Nephron (organoid): ENCODE results near the gene RPRML.

Experiments
- H3K27ac Mint-ChIP-seq, 3 experiments: 2 replicates each; pipeline ENCODE4 v1.8.0; 2020; ENCODE audit warnings: mixed read lengths in 3 of 3, mild to moderate bottlenecking in 2 of 3, moderate library complexity in 1 of 3
- H3K27me3 Mint-ChIP-seq: 2 replicates; pipeline ENCODE4 v1.8.0; 2021; ENCODE audit warnings: low read depth, mild to moderate bottlenecking, moderate library complexity, mixed read lengths
- H3K36me3 Mint-ChIP-seq: 2 replicates; pipeline ENCODE4 v1.8.0; 2020; ENCODE audit warnings: low read depth, mixed read lengths
- H3K4me1 Mint-ChIP-seq: 2 replicates; pipeline ENCODE4 v1.8.0; 2020; ENCODE audit warnings: mixed read lengths
- H3K4me3 Mint-ChIP-seq, 3 experiments: 2 replicates each; pipeline ENCODE4 v1.8.0; 2020; ENCODE audit warnings: mild to moderate bottlenecking in 3 of 3, mixed read lengths in 3 of 3, moderate library complexity in 2 of 3
- H3K9me3 Mint-ChIP-seq: 2 replicates; pipeline ENCODE4 v1.8.0; 2020; ENCODE audit warnings: mixed read lengths
- TF ChIP-seq, protein P1 (sequence below), 3 experiments: fragments of 200-600 bp; sonication (generic); IDR thresholded peaks; one replicate each; pipeline ENCODE4 v1.5.0; 2021; ENCODE audit warnings: antibody characterized with exemption in 3 of 3; ENCODE audit not compliant: unreplicated experiment in 3 of 3

RPRML gene

DNA sequence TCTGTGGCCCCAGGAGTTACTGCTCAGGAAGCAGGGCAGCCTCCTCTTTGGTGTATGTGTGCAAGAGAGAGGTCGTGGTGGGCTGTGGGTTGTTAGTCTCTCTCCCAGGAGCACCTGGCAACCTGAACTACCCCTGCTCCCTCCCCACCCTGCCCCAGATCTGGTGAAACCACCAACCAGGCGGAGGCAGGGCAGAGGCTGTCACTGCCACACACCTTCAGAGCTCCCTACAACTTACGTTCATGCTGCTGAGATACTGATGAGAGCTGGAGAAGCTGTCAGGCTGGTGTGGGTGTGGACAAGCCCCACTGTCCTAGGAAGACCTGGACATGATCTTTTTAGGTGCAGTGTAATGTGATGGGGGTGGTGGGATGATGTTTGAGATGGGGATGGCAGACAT lies 31.8 kb downstream of the RPRML start:
- no peaks in the 10 kb centered on the region for H3K36me3 Mint-ChIP-seq

DNA sequence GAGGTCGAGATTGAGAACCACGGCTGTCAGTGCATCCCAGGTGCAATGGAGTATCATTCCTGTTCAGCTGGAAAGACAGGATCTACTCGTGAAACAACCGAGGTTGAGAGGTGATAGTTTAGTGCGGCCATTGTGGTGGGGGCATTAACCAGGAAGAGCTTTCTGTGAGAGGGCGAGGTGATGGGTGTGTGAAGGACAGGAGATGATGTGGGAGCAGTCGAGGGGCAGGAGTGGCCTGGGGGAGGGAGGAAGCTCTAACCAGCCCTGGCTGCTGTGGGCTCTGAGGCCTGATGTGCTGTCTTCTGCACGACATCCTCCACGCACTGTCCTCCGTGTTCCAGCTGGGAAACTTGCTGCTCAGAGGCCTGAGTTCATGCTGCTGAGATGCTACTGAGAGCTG lies 34.1 kb downstream of the RPRML start:
- TF ChIP-seq, protein P1, sequence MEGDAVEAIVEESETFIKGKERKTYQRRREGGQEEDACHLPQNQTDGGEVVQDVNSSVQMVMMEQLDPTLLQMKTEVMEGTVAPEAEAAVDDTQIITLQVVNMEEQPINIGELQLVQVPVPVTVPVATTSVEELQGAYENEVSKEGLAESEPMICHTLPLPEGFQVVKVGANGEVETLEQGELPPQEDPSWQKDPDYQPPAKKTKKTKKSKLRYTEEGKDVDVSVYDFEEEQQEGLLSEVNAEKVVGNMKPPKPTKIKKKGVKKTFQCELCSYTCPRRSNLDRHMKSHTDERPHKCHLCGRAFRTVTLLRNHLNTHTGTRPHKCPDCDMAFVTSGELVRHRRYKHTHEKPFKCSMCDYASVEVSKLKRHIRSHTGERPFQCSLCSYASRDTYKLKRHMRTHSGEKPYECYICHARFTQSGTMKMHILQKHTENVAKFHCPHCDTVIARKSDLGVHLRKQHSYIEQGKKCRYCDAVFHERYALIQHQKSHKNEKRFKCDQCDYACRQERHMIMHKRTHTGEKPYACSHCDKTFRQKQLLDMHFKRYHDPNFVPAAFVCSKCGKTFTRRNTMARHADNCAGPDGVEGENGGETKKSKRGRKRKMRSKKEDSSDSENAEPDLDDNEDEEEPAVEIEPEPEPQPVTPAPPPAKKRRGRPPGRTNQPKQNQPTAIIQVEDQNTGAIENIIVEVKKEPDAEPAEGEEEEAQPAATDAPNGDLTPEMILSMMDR (IDR thresholded peaks at IDR 0.05; ENCODE audit: unreplicated experiment in 3 of 3): no peak
- H3K27me3 Mint-ChIP-seq: peaks cover 5% of the 10 kb centered on the region
- no peak overlapping the region for H3K27ac Mint-ChIP-seq
- H3K4me3 Mint-ChIP-seq: no peak overlapping the region
- peaks cover 8% of the 10 kb centered on the region for H3K36me3 Mint-ChIP-seq
- peaks cover 15% of the 10 kb centered on the region for H3K4me1 Mint-ChIP-seq
- no peaks in the 10 kb centered on the region for H3K9me3 Mint-ChIP-seq

More for the DNA sequence above, 31.8 kb downstream of the RPRML start:
- TF ChIP-seq, protein P1 (IDR thresholded peaks at IDR 0.05; ENCODE audit: unreplicated experiment in 3 of 3): no peak
- Mint-ChIP-seq H3K27me3 (peaks cover 8% of the 10 kb centered on the region), H3K9me3 (no peaks in the 10 kb centered on the region), H3K4me1 (peaks cover 15% of the 10 kb centered on the region), H3K27ac (no peak overlapping the region), H3K4me3 (no peak overlapping the region)

DNA sequence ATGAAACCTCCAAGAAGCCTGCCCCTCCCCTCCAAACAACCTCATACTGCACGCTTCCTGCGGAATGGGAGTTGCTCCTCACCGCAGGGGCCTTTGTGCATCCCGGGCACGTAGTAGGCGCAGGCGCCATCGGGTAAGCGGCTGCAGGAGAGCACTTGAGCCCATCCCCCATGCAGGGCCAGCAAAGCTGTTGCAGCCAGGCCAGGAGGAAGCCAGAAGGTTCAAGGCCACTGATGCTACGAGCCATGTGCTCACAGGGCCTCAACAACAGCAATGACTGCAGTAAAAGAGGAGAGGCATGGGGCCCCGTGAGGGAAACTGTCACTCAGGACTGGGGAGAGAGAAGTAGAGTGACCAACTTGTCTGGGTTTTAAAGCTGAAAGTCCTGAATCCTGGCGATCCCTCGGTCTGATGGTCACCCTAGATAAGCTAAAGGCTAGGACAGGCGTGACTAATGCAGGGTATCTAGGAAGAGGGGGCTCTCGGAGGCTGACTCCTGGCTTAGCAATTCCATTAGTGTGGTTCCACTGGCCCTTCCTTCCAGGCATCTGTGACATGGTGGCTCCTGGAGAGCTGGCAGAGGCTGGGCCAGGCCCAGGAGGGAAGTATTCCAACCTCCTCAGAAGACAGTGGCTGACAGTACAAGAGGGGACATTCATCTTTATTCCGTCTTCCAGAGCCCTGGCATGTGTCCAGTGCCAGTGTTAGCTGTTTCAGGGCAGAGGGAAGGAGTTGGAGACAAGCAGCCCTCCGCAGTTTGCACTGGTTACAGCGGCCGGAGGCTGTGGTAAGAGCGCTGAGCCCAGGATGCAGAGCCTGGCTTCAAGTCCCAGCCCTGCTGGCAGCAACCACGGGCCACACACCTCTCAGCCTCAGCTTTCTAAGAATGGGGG lies 35.3 kb downstream of the RPRML start:
- TF ChIP-seq, protein P1 (IDR thresholded peaks at IDR 0.05; ENCODE audit: unreplicated experiment in 3 of 3): no peak
- H3K9me3 Mint-ChIP-seq: no peaks in the 10 kb centered on the region
- no peak overlapping the region for H3K4me3 Mint-ChIP-seq
- H3K4me1 Mint-ChIP-seq: peaks cover 11% of the 10 kb centered on the region
- no peak overlapping the region for H3K27ac Mint-ChIP-seq
- H3K36me3 Mint-ChIP-seq: peaks cover 18% of the 10 kb centered on the region
- peaks cover 5% of the 10 kb centered on the region for H3K27me3 Mint-ChIP-seq

DNA sequence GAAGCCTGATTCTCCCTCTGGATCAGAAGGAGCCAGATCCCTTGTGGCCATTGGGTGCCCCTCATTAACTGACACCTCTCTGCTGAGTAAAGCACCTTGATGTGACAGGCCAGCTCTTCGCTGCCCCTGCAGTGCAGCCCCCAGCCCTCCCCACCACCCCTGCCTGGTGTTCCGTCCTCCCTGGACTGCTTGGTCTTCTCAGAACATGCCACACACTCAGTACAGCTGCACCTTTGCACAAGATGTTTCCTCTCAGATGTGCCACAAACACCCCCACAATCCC lies 35.9 kb downstream of the RPRML start:
- Mint-ChIP-seq H3K4me1 (peaks cover 11% of the 10 kb centered on the region), H3K27me3 (peaks cover 5% of the 10 kb centered on the region), H3K4me3 (no peak overlapping the region), H3K36me3 (peaks cover 24% of the 10 kb centered on the region), H3K27ac (no peak overlapping the region), H3K9me3 (no peaks in the 10 kb centered on the region)
- TF ChIP-seq, protein P1 (IDR thresholded peaks at IDR 0.05; ENCODE audit: unreplicated experiment in 3 of 3): no peak

DNA sequence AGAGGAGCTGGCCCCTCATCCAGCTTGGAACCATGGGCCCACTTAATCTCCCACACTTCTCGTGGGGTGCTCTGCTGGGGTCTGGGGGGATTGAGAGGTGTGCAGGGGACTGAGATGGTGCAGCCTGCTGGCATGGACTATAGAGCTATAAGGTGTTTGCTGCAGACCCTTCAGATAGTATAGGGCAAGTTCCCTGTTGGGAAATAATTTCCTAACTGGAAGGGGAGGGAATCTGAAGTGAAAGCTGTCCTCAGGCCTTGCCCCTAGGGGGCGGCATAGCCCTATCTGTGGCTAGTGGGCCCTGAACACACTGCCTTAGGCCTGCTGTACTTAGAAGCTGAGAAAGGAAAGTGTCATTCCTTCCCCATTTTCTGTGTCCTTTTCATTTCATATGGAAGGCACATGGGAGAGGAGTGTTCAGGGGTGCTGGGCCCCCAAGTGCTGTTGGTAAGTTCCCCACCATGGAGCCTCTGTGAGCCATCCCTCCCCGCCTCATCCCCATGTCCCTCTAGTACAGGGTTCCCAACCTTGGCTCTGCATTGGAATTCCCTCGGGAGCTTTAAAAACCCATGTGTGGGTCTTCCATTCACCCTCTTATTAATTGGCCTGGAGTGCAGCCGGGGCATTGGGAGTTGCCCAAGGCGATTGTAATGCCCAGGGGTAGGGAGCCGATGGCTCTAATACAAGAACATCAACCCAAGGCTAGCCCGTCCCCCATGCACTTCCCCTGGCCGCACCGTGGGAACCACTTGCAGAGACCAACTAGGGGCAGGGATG lies 36.4 kb downstream of the RPRML start:
- Mint-ChIP-seq H3K27ac (peak overlapping the region in 1 of 3 experiments; percentile 3), H3K4me3 (no peak overlapping the region), H3K9me3 (no peaks in the 10 kb centered on the region)

More for the DNA sequence above, 36.4 kb downstream of the RPRML start:
- TF ChIP-seq, protein P1 (IDR thresholded peaks at IDR 0.05; ENCODE audit: unreplicated experiment in 3 of 3): peak; percentile 75 to 81 (median 76)
- H3K36me3 Mint-ChIP-seq: peaks cover 27% of the 10 kb centered on the region
- H3K4me1 Mint-ChIP-seq: peaks cover 11% of the 10 kb centered on the region
- peaks cover 5% of the 10 kb centered on the region for H3K27me3 Mint-ChIP-seq
